Psoas muscle (tissue), 8 donors: ENCODE measurements around the gene NOTCH2. TPM values are rescaled to one million over a fixed set of nuclear protein-coding genes. Genes with fewer than 3 reads are reported as not detected.
"Not testable (repeated sequence)": the region's sequence is repeated elsewhere in the genome, so short reads cannot be mapped to it uniquely, and the experiment has no call there.

Experiments
- ATAC-seq, 4 donors: fragments of 200-7000 bp; cut with Tn5 transposase; one replicate each; pipeline ENCODE4 v1.9.1; 2020; ENCODE audit warnings: moderate library complexity in 3 of 4, mild to moderate bottlenecking in 2 of 4
- DNase-seq, 2 donors: peaks; one replicate each; pipeline ENCODE4 v3.0.0-alpha.2; 2020
- H3K27ac ChIP-seq: fragments of 200-600 bp; one replicate; pipeline ENCODE4 v1.8.0; 2022
- H3K27me3 ChIP-seq, 3 donors: fragments of 200-600 bp in 1 of 3; one replicate each; pipeline versions ENCODE4 v1.6.1 to v1.8.0; 2013 to 2022; ENCODE audit warnings: low read length in 2 of 3, mild to moderate bottlenecking in 2 of 3, moderate library complexity in 1 of 3; ENCODE audit not compliant: insufficient read depth in 3 of 3
- H3K36me3 ChIP-seq, 2 donors: fragments of 200-600 bp in 1 of 2; one replicate each; pipeline versions ENCODE4 v1.6.1 to v1.8.0; 2013 to 2022; ENCODE audit warnings: low read depth in 1 of 2, mild to moderate bottlenecking in 1 of 2, moderate library complexity in 1 of 2; ENCODE audit not compliant: insufficient read depth in 1 of 2
- H3K4me1 ChIP-seq: fragments of 200-600 bp; one replicate; pipeline ENCODE4 v1.8.0; 2022
- H3K4me3 ChIP-seq: fragments of 200-600 bp; one replicate; pipeline ENCODE4 v1.8.0; 2022; ENCODE audit warnings: mild to moderate bottlenecking
- H3K9me3 ChIP-seq: fragments of 200-600 bp; one replicate; pipeline ENCODE4 v1.8.0; 2022
- WGBS, 3 donors: extraction: QIAGEN DNeasy Blood & Tissue Kit; methylation state at CpG; one replicate each; pipeline versions ENCODE4 v1.1.6 to v1.1.7; 2013; 5-methylcytosine and 5-hydroxymethylcytosine counted together
- intact Hi-C, 2 donors: fragments of 100-400 bp; cut with DNase I; formaldehyde crosslinking; loops; one replicate each; pipeline versions ENCODE4 v1.11.0 to v1.14.2; 2022
- long read RNA-seq, 2 donors: library from polyadenylated mRNA; unstranded; transcript quantifications; one replicate each; pipeline ENCODE4 v2.0.0, GENCODE V29; 2021
- polyA plus RNA-seq, 3 donors: library from polyadenylated mRNA; stranded (reverse); fragments of 200-250 nt; gene quantifications; one replicate each; pipeline ENCODE4 v1.2.3, GENCODE V29; 2013
- total RNA-seq, 4 donors: library from RNA; stranded (reverse); fragmentation: NEBNext Ultra II Directional in 2 of 4; extraction: Animal tissue kit (Norgen Biotek cat#: 25700) in 2 of 4; gene quantifications; one replicate each; pipeline versions ENCODE4 v1.2.1 to v1.2.4, GENCODE V29; 2021 to 2023
- donor health status: healthy with polysubstance abuse.
- donor health status: DM: no; HTN: no; CAD: no; lungs with moderate emphysema.
- donor health status: Bipolar disorder and iron deficiency.
- donor health status: healthy.
- donor health status: DM: yes; HTN: yes; CAD: no.
- donor health status: DM: no; HTN: no; CAD: no.
- donor health status: DM: no; HTN: no; CAD: no.
- donor health status: DM: yes; HTN: yes; CAD: no.

Gene NOTCH2
- 10 to 100 TPM; 15.4 to 19.7 (median 17.3) TPM for total RNA-seq
- polyA plus RNA-seq = 1 to 10 TPM; 2.1 to 5.7 (median 3.2) TPM
- long read RNA-seq, donor 1, partial matches to known transcripts = 0 of 1 reads
- long read RNA-seq, donor 1, other reads (novel, unspliced or antisense) = 1 of 1 reads
- long read RNA-seq, donor 2, partial matches to known transcripts = 1 of 5 reads
- long read RNA-seq, donor 2, other reads (novel, unspliced or antisense) = 4 of 5 reads

GRCh38 chr1:120069067-120069919, at the start of gene NOTCH2:
TSS of gene NOTCH2 (minus strand) at chr1:120069662. CDS start at chr1:120069406, 256 bp downstream.
- ATAC-seq = peak; percentile 61 to 91 (median 76)

DNA sequence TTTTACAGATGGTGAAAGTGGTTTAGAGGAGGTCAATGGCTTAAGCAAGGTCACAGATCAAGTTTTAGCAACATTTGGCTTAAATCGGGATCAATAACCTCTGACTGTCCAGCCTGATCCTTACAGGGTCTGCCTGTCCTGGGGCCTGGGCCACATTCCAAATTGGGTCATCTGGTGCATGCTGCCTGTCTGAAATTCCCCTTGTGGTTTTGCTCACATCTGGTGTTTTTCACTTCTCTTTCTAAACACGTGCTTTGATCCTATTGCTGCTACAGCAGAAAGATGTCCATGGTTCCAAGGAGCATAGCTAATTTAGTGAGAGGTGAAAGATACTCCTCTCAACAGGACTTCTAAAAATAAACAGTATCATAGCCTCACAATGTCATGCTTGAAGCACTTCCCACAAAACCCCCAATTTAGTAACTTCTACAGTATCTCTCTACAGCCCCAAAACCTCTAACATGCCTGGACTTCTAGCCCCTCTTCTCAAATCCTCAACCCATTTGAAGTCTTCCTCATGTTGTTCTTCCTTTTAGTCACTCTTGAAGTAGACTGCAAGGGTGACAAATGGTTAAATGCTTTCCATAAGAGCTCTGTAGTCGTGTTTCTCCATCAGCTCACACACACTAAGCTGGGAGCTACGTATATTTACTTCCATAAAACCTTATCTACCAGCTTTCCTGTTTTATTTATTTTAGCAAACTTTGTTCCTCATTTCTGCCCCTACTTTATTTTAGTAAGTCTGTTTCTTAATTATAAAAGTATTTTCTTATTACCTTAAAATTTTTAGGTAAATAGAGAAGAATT, 48.1 kb upstream of the NOTCH2 start:
- H3K4me3 ChIP-seq, intact Hi-C loops, H3K27me3 ChIP-seq, H3K27ac ChIP-seq, H3K9me3 ChIP-seq, H3K4me1 ChIP-seq, H3K36me3 ChIP-seq: not testable (repeated sequence)
- ATAC-seq (peak in 2 of 4 donors; percentile 27 to 56), DNase-seq (peak; percentile 51 to 77)
- WGBS, 3 donors = 12 to 28% (median 16%) methylated on average over 2 to 3 of the region's 4 CpGs

More at GRCh38 chr1:120069067-120069919, at the start of gene NOTCH2:
- H3K9me3 ChIP-seq, H3K4me1 ChIP-seq, H3K27me3 ChIP-seq, H3K36me3 ChIP-seq, intact Hi-C loops: not testable (repeated sequence)
- H3K27ac ChIP-seq = peak within 1 kb of the TSS; percentile 75
- WGBS, 3 donors = 0 to 7% (median 1%) methylated on average over 6 to 53 of the region's 95 CpGs
- DNase-seq = peak; percentile 63 to 87
- H3K4me3 ChIP-seq = peak within 1 kb of the TSS; percentile 75

DNA sequence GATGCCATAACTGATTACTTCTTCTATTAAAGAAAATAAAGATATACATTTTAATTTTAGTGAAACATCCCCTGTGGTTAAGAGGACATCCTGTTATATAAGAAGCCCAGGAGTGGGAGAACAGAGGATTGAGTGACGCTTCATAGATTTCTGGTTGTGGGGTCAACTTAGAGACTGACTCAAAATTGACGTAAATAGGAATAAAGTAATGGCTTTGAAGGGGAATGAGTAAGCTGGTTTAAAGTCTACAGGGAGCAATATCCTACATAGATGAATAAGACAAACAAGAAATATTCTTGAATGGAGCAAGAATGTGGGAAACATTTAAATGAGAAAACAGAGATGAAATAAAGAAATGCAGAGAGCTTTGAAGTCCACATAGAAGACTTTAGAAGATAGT, 46.6 kb upstream of the NOTCH2 start:
- H3K27me3 ChIP-seq, H3K4me3 ChIP-seq, ATAC-seq, DNase-seq, H3K4me1 ChIP-seq, H3K27ac ChIP-seq, intact Hi-C loops, H3K9me3 ChIP-seq, H3K36me3 ChIP-seq: not testable (repeated sequence)
- WGBS, 3 donors = 84 to 92% (median 86%) methylated on average over 2 of the region's 2 CpGs

DNA sequence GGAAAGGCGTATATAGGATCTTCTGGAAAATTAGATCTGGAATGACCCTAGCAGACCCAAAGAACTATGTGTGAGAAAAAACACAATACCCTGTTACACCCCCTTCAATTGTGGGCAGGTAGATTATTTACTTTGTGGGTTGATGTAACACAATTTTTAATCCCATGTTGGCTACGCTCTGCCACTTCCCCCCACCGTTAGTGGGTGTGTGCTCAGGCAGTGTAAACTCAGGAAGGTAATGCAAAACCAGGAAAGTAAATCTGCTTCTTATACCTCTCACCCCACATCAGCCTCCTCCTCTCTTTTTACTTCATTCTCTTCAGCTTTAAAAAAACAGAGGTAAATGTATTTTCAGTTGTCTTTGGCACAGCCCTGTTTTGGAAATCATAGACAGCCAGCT, 43.7 kb upstream of the NOTCH2 start:
- H3K4me3 ChIP-seq, intact Hi-C loops, H3K27me3 ChIP-seq, H3K4me1 ChIP-seq, ATAC-seq, H3K9me3 ChIP-seq, H3K36me3 ChIP-seq, DNase-seq, H3K27ac ChIP-seq: not testable (repeated sequence)
- 100% methylated on average over 1 of the region's 3 CpGs; no CpG with 5 or more reads in 1 of the 3 donors for WGBS, 3 donors

DNA sequence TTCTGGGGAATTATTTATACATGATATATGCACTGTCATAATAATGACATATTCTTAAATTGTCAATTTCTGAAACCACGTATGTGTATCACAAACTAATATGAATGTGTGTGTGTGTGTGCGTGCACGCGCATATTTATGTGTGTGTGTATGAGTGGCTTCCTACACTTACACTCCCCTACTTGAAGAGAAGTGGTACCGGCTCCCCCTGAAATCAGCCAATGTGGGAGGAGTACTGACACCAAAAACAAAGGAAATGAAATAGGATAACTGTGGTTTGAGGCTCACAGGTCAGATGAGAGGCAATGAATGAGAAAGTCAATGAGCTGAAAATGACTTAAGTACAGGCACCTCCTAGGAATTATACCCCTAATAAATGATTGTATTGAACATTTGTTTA, 42.8 kb upstream of the NOTCH2 start:
- WGBS, 3 donors = 84 to 90% (median 86%) methylated on average over 5 of the region's 5 CpGs
- H3K27me3 ChIP-seq = not testable (repeated sequence)

GRCh38 chr1:120111771-120112170, 42.3 kb upstream of the NOTCH2 start:
- DNase-seq, H3K9me3 ChIP-seq, H3K36me3 ChIP-seq, H3K4me3 ChIP-seq, H3K27me3 ChIP-seq, ATAC-seq, H3K27ac ChIP-seq, intact Hi-C loops, H3K4me1 ChIP-seq: not testable (repeated sequence)
- no CpG with 5 or more reads among the region's 3 CpGs for WGBS, 3 donors

More for the DNA sequence above, 42.8 kb upstream of the NOTCH2 start:
- H3K9me3 ChIP-seq, H3K4me1 ChIP-seq, H3K4me3 ChIP-seq, ATAC-seq, H3K36me3 ChIP-seq, intact Hi-C loops, H3K27ac ChIP-seq, DNase-seq: not testable (repeated sequence)

DNA sequence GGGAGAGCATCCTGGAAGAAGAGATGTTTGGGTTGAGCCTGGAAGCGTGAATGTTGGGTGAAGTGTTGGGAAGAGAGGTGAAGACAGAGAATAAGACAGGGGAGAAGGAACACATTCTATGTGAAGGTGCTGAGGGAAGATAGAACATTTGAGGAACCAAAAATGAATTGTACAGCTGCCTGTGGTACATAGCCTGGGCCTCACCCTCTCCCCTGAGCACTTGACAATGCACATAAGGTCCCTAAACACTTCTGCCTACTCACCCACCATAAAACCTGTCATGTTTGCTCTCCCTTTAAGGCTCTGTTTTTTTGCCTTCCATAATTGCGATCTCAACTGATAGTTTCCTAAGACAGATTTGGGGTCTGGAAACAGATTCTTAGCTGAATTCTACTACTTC, 41.5 kb upstream of the NOTCH2 start:
- 100% methylated on average over 1 of the region's 2 CpGs; no CpG with 5 or more reads in 2 of the 3 donors for WGBS, 3 donors
- ATAC-seq, DNase-seq, intact Hi-C loops, H3K9me3 ChIP-seq, H3K27ac ChIP-seq, H3K4me3 ChIP-seq, H3K4me1 ChIP-seq, H3K36me3 ChIP-seq, H3K27me3 ChIP-seq: not testable (repeated sequence)

DNA sequence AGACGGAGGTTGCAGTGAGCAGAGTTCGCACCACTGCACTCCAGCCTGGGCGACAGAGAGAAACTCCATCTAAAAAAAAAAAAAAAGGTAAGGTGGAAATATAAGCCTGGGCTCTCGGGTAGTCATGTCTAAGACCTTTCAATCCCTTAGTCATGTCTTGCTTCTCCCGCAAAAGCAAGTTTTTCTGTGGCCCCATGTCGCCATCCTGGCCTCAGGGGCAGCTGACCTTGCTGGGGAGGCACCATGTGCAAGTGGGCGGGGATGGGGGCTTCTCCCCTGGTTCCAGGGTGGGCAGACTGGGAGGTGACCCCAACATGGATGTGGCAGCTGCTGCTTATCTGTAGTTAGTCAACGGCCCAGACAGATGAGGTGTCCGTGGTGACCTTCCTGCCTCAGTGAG, 40.2 kb upstream of the NOTCH2 start:
- H3K4me1 ChIP-seq, ATAC-seq, H3K36me3 ChIP-seq, DNase-seq, H3K4me3 ChIP-seq, H3K27ac ChIP-seq, H3K9me3 ChIP-seq, intact Hi-C loops, H3K27me3 ChIP-seq: not testable (repeated sequence)
- 90 to 93% (median 91%) methylated on average over 5 to 7 of the region's 9 CpGs for whole genome bisulfite sequencing, 3 donors

DNA sequence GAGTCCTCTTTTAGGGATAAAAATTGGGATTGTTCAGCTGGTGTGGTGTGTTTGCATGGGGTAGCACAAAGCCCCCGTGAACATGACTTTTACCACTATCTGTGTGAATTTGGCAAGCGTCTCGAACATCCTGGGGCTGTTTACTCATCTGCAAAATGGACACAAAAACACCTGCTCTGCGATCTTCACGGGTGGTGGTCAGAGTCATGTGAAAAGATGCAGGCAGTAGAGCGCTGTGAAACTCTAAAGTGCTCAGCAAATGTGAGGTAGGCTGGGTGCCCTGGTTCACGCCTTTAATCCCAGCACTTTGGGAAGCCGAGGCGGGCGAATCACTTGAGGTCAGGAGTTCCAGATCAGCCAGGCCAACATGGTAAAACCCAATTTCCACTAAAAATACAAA, 39.7 kb upstream of the NOTCH2 start:
- 89 to 97% (median 91%) methylated on average over 3 to 9 of the region's 10 CpGs for WGBS, 3 donors
- ATAC-seq, H3K27me3 ChIP-seq, H3K36me3 ChIP-seq, H3K4me1 ChIP-seq, H3K27ac ChIP-seq, H3K9me3 ChIP-seq, intact Hi-C loops, H3K4me3 ChIP-seq, DNase-seq: not testable (repeated sequence)

- ATAC-seq, DNase-seq, intact Hi-C loops, H3K4me3 ChIP-seq, H3K4me1 ChIP-seq, H3K27me3 ChIP-seq, H3K36me3 ChIP-seq, H3K9me3 ChIP-seq, H3K27ac ChIP-seq: not testable (repeated sequence)
- 86 to 95% (median 93%) methylated on average over 1 of the region's 2 CpGs for WGBS, 3 donors
Observed at GRCh38 chr1:120105288-120105687, 35.8 kb upstream of the NOTCH2 start.

DNA sequence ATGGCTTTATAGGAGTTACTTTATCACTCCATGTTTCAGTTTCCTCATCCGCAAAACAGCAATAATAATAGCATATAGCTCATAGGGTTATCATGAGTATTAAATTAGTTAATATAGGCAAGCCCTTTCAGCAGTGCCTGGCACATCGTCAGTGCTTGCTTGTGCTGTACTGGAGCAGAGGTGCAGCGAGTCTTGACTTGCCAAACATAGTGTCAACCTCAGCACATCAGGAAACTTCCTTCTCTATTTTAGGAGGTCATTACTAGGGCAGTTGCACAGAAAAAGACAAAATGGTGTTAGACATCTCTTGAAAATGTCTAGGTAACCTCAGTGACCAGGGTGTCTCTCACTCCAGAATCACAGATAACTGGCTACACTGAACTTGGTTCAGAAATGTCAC, 34.3 kb upstream of the NOTCH2 start:
- intact Hi-C loops, H3K4me1 ChIP-seq, H3K4me3 ChIP-seq, H3K27ac ChIP-seq, H3K9me3 ChIP-seq, H3K27me3 ChIP-seq, H3K36me3 ChIP-seq, DNase-seq, ATAC-seq: not testable (repeated sequence)
- no CpG with 5 or more reads among the region's 3 CpGs for WGBS, 3 donors
